GM10248 (cell line): Measurements from ENCODE around the gene CEP170.
"Not testable (repeated sequence)": the region's sequence is repeated elsewhere in the genome, so short reads cannot be mapped to it uniquely, and the experiment has no call there.

Experiments used
- CTCF ChIA-PET: fragments of 300-600 bp; sonication (Branson Sonifier 250); formaldehyde crosslinking; extraction: SDS; loops from one replicate; lab custom pipeline; 2021; ENCODE audit warnings: antibody characterized with exemption; lab: Yijun Ruan, JAX
- POLR2A ChIA-PET: fragments of 350-650 bp; sonication (Branson Sonifier 250); formaldehyde crosslinking; extraction: SDS; loops from one replicate; lab custom pipeline; 2020; ENCODE audit warnings: antibody characterized with exemption; lab: Yijun Ruan, JAX
- DNase-seq: peaks from one replicate; pipeline ENCODE4 v3.0.0; 2012; ENCODE audit errors: extremely low spot score
- CTCF ChIP-seq: IDR thresholded peaks from 2 replicates; pipeline ENCODE4 v1.5.1; 2012; ENCODE audit warnings: mild to moderate bottlenecking, low read depth; ENCODE audit errors: extremely low read depth, missing control alignments, control extremely low read depth

Gene CEP170

GRCh38 chr1:243216741-243217140, 38.3 kb downstream of the CEP170 start:
- CTCF ChIA-PET: interaction anchor here (0.8 kb wide), 1 partner anchor 9 kb away, joined by 3 read pairs; no protein-coding TSS in a partner anchor
- POLR2A ChIA-PET: no interaction called here
- no peak for DNase-seq
- TF ChIP-seq CTCF: no peak

- POLR2A ChIA-PET, DNase-seq, CTCF ChIA-PET: not testable (repeated sequence)
Observed at GRCh38 chr1:243215276-243215875, 39.7 kb downstream of the CEP170 start.

GRCh38 chr1:243213045-243213787, 41.9 kb downstream of the CEP170 start:
- TF ChIP-seq CTCF: no peak
- CTCF ChIA-PET: interaction anchor here (1.0 kb wide), 1 partner anchor 24 kb away, joined by 3 read pairs; no protein-coding TSS in a partner anchor
- POLR2A ChIA-PET: no interaction called here
- DNase-seq: no peak

- POLR2A ChIA-PET, CTCF ChIA-PET, DNase-seq: not testable (repeated sequence)
Observed at GRCh38 chr1:243211984-243212383, 43.1 kb downstream of the CEP170 start.

GRCh38 chr1:243205026-243205501, 50.0 kb downstream of the CEP170 start:
- POLR2A ChIA-PET, CTCF ChIA-PET, DNase-seq: not testable (repeated sequence)

GRCh38 chr1:243204336-243204735, 50.7 kb downstream of the CEP170 start:
- POLR2A ChIA-PET, DNase-seq, CTCF ChIA-PET: not testable (repeated sequence)

GRCh38 chr1:243203196-243203595, 51.9 kb downstream of the CEP170 start:
- DNase-seq, POLR2A ChIA-PET, CTCF ChIA-PET: not testable (repeated sequence)

GRCh38 chr1:243201316-243201715, 53.8 kb downstream of the CEP170 start:
- DNase-seq, POLR2A ChIA-PET, CTCF ChIA-PET: not testable (repeated sequence)

GRCh38 chr1:243197524-243197923, 57.6 kb downstream of the CEP170 start:
- DNase-seq, POLR2A ChIA-PET, CTCF ChIA-PET: not testable (repeated sequence)

GRCh38 chr1:243193330-243193729, 61.8 kb downstream of the CEP170 start:
- POLR2A ChIA-PET, DNase-seq, CTCF ChIA-PET: not testable (repeated sequence)

GRCh38 chr1:243186201-243186995, 68.7 kb downstream of the CEP170 start:
- DNase-seq, CTCF ChIA-PET, POLR2A ChIA-PET: not testable (repeated sequence)

GRCh38 chr1:243184787-243185186, 70.3 kb downstream of the CEP170 start:
- POLR2A ChIA-PET, DNase-seq, CTCF ChIA-PET: not testable (repeated sequence)

GRCh38 chr1:243183661-243184060, 71.4 kb downstream of the CEP170 start:
- POLR2A ChIA-PET: not testable (repeated sequence)

GRCh38 chr1:243183176-243183575, 71.9 kb downstream of the CEP170 start:
- POLR2A ChIA-PET, DNase-seq: not testable (repeated sequence)

More at GRCh38 chr1:243183661-243184060, 71.4 kb downstream of the CEP170 start:
- DNase-seq, CTCF ChIA-PET: not testable (repeated sequence)

More at GRCh38 chr1:243183176-243183575, 71.9 kb downstream of the CEP170 start:
- CTCF ChIA-PET: not testable (repeated sequence)
